T-helper 2 cell (primary cell): ENCODE results near the gene CBX8.
A peak's percentile ranks its signal among the peaks of the same experiment; 100 is the strongest.

ENCODE experiments used
- DNase-seq, 5 experiments: peaks; one replicate each; pipeline versions ENCODE4 v3.0.0 to v3.0.0-alpha.2; 2012 to 2022

CBX8 gene

DNA sequence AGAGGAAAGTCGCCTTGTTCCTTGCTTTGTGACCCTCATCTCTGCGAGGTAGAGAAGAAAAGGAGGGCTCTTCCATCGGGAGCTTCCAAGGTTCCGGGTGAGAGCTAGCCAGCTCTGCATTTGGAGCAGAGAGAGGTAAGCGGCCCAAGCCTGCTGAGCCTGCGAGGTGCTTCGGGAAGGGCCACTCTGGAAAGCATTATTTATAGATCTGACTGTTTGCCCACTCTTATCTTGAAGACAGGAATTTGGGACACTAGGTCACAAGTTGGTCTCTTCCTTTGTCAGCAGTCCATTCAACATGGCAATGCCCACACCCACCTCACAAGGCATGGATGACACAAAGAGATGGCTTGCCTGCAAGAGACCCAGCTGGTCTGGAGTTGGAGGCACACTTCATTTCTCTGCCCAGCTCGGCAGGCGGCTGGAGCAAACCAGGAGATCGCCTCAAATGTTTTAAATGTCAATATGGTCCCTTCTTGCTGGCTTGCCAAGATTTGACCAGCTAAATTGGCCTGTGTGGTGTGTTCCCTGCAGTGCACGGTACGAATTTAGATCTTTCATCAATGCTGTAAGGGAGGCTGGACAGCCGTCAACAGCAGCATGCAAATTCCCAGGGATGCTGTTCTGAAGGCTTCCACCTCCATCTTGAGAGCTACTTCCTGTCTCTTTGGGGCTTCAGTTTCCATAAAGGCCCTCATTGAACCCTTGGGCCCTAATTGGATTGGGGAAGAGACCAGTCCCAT is 22.8 kb upstream of the CBX8 start:
- no peak for DNase-seq

DNA sequence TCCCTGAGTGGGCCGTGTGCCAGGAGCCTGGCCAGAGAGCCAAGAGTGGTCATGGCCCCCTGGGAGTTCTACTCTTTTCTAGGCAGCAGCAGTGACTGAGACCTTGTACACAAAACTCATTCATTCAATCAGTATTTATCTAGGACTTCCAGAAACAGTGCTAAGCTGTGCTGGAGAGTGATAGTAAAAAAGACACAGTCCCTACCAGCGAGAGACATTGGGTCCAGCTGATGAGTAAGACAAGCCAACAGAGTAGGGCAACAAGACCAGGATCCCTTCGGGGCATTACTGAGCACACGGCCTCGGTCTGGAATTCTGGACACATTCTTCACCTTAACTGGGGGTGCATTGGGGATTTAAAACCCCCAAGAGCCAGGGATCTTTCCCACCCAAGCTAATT is 22.2 kb upstream of the CBX8 start:
- DNase-seq: no peak

DNA sequence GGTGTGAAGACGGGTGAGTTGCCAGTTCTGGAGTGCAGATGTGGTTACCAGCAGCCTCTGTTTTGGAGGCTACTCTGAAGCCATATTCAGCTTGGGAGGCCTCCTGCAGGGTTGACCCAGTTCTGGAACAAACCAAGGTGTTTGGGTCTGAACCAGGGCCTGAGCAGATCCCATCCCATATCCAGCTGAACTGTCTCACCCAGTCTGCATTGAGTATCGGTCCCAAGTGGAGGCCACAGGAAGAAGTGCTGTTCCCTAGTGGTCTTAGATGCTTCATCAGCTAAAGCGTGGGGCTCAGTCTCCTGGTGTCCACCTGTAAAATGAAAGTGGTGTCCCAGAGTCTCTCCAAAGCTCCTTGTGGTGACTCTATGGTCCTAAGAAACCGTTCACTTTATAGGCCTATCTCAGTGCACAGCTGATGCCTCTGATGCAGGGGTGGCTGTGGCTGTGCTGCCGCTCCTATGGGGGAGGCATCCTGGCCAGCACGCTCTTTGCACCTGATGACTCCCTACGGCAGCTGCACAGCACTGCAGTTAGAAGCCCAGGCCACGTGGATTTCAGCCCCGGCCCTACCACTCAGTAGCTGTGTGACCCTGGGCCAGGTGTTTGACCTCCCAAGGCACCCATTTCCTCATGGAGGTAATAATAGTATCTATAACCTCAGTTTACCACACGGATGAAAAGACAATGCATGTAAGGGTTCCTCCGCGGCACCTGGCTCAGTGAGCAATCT is 21.3 kb upstream of the CBX8 start:
- no peak for DNase-seq

DNA sequence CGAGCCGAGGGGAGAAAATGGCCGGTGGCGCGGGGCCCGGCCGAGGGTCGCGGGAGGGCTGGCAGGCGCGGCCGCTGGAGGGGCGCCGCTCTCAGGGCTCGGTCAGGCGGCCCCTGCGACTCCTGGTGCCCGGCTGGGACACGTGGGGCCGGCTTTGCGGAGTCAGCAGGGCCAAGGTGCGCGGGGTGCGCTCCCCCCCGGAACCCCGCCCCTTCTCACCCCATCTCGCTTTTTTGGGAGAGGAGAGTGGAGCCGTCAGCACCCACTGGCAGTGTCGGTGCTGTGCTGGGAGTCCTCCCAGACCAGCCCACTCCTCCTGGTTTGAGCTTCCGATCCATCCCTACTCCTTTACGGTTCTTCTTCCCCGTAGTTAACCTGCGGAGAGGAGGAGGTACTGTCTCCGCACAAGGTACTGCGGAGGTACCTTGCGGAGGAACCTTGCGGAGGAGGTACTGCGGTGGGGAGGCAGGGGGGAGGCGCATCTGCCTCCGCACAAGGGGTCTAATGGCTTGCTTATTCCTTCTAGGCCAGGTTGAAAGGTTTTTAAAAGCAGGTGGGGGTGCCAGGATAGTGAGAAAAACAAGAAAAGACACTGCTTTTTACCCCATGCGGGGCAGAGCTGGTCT is 19.1 kb upstream of the CBX8 start:
- no peak for DNase-seq

DNA sequence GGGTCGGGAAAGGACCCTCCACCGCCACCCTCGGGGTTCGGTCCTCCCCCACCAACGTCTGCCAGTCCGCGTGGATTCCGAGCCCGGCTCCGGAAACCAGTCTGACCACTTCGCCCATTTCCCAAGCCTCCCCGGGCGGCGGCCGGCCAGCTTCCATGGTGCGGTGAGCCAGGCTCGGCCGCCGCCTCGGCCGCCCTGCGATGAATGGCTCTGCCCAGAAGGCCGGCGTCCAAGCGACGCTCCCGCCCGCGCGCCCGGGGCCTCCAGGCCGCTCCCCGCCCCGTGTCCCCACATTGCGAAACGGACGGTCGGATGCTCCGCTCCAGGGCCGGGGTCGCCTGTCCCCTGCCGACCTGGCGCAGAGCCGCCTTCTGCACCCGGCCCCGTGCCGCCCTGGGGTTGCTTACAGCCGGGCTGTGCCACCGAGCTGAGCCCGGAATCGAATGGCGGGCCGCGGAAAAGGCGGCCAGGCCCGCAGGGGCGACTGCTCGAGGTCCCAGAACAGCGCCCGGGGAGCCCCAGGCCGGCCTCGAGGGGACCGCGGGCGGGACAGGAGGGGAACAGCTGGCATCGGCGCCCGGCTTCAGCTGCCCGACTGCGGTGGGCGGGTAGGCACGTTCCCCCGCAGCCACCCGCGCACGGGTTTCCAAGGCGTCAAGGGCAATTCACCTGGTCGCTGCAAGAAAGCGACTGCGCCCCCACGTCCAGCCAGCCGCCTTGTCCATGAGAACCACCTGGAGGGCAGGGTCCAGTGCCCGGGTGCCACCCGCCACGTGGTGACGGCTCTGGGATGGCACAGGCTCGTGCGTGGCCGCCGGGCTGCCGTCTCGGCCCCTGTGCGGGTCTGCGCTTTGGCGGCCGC is 18.3 kb upstream of the CBX8 start:
- no peak for DNase-seq

DNA sequence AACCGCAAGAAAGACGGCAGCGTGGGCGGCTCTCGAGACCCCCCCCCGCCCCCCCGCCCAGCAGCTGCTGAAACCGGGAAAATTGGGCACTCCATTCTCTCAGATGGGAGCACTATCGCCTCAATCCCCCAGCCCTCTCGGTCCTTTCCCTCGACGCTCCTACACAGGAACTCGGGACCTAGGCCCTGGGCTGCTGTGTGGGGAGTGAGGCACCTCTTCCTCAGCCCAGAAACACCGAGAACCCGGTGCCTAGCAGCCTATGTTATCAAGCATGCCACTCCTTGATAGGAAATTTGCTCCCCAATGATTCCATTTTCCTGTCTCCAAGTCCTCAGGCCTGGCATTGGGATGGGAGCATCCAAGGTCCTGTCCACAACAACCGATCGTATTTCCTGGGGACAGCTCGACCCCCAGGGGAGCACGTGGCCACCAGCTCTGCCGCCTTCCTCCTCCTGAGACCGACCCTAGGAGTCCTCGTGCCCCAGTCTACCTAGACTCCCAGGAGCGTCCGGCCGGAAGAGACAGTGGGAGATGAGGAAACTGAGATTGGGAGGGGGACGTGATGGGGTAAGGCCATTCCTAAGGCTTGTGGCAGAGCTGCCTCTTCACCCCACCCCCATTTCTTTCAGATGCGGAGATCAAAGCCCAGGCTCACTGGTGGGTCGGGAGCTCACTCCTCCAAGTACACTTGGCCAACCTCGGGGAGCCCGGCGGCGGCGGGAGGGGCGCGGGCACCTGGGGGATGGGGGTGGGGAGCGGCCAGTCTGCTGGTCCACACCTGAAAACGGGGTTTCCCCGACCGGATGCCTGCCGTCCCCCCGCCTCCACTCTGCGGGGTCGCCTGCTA is 17.5 kb upstream of the CBX8 start:
- no peak for DNase-seq

DNA sequence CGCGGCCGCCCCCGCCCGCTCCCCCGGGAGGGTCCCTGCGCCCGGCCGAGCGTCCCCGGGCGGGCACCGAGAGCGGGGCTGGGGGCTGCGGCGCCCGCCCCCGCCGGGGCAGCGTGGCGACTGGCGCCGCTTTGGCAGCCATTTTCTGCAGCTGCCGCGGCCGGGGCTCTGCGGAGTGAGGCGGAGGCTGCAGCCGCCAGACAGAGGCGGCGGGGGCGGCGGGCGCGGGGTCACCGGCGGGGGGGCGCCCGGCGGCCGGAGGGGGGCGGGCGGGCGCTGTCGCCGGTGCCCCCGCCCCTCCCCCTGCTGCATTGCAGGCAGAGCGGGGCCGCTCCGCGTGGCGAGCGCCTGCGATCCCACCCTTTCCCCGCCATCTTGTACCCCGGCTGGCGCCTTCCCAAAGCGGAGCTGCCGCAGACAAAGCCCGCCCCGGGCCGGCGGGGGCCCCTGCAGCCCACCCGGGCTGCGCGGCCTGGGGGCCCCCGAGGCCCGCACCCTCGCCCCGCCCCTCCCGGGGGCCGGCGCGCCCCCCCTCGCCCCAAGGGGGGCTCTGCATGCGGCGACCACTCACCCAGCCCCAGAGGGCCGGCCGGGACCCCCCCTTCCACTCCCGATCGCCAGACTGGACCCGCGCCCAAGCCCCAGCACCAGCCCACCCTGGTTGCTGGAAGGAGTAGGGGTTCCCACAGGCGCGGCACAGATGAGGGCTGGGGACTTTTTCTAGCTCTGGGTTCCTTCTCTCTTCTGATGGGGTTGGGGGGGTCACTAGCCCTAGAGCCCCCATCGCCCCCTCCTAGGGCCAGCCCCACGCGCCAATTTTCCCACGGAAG is 16.6 kb upstream of the CBX8 start:
- DNase-seq: peak in 1 of 5 experiments; percentile 31

DNA sequence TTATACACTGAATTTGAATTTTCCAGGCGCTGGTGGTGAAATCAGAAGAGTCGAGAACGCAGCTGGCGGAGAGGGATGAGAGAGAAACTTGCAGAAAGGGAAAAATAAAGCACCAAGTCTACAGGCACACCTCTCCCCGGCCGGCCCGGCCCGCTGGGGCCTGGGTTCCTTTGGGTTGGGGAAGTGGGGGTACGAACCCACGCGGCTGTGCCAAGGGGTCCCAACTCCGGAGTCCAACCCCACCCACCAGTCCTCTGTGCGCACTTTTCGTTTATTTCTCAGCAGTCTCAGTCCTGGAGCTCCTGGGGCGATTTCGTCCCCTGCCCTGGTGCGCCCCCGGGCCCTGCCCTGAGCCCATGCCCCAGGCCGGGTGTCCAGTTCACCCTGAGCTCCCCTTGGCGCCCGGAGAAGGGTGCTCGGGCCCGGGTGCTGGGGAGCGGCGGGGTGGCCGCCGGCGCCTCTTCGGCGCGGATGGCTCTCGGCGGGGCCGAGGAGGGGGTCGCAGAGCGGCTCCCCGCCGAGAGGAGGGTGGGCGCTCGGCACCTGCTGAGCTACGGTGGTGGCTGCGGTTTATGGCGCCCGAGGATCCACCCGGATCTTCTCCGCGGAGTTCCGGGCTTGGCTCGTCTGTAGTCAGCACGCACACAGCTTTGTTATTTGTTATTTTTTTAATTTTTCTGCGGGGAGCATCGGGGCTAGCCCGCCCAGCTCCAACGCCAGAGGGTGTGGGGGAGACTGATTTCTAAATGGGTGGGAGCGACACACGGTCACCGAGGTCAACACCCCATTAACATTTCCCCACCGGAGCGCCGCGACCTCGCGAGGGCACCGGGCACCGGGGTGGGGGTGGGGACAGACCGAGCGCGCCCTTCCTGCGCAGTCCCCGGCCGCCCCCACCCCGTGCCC is 15.7 kb upstream of the CBX8 start:
- no peak for DNase-seq

DNA sequence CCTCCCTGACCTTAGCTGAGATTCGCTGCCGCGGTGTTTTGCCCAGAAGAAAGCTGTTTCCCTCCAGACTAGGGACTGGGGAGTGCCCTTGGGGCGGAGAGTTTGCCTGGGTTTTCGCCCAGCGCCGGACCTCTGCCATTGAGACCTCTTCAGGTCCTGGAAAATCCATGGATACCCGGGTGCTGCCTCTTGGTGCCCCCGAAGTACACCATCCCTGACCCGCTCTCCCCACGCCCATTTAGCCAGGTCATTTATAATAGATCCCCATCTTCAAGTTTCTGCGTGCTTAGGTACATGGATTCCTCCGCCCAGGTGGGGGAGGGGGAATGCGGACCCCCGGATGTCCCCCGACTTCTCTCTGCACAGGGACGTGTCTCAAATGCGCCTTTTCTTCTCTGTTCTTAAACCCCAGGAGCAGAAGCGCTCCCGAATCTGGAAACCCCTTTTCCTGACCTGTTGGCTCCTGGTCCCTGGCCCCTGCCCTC is 15.0 kb upstream of the CBX8 start:
- no peak for DNase-seq

DNA sequence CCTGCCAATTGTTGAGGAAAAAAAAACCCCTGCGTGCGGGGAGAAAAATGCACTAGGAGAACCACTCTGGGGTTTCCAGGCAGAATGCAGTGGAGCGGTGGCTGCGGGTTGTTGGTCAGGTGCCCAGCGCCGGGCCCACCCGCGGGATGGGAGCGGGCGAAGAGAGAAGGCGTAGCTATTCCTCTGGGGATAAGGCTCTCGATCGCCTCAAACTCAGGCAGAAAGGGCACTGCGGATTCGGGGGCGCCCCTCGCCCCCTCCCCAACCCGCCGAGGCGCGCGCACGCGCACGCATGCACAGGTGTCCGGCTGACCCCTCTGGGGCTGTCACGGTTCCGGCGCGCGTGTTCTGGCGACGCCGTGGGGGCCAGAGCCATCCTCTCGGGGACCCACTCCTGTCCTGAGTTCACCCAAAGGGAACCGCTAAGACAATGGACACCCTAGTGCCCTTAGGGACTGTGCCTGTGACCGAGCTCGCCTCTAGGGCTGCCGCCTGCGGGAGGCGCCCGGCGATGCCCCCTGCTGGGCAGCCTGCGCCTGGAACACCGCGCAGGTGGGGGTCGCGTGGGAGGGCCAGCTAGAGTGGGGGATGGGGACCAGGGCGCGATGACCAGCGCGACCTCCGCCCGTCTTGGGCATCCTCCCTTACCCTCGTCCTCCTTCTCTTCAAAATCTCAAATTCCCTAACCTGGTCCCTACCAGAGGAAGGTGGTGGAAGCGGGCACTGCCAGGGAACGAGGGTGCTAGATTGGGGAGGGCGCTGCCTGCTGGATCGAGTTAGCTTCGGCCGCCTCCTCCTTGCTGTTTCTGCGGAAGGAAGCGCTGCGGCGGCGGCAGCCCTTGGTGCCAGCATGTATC is 14.4 kb upstream of the CBX8 start:
- peak in 1 of 5 experiments; percentile 69 for DNase-seq

DNA sequence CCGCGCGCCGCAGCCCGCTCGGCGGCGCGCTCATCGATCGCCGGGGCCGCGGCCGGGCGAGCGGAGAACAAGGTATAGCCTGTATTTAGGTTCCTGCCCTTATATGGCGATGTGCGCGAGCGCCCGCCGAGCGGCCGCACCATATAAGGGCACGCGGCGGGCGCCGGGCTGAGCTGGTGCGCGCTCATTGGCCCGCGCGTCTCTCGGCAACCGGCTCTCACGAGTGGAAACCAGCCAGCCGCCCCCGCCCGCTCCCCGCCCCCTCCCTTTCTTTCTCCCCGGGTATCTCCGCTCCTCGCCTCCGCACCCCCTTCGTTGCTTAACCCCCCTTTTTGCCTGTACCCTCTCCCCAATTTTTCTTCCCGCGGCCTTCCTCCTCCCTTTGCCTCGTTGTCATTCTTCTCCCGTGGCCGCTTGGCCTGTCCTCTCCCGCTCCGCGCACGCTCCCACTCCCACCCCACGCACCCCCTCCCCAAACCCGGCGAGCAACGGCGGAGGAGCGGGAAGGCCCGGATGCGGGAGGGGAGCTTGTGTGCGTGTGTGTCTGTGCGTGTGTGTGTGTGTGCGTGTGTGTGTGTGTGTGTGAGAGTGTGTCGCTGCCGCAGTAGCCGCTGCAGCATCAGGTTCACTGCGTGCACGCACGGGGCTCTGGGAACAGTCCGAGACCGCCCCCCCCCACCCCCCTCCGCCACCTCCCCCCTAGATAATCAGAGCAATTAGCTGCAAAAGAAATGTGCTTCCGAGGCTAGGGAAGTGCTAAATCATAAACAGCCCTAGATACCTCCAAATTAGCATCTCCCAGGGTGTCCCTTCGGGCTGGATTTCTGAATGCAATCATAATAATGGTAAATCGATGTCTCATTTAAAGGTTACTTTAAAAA is 13.5 kb upstream of the CBX8 start:
- DNase-seq: peak; percentile 62 to 91 (median 77)

DNA sequence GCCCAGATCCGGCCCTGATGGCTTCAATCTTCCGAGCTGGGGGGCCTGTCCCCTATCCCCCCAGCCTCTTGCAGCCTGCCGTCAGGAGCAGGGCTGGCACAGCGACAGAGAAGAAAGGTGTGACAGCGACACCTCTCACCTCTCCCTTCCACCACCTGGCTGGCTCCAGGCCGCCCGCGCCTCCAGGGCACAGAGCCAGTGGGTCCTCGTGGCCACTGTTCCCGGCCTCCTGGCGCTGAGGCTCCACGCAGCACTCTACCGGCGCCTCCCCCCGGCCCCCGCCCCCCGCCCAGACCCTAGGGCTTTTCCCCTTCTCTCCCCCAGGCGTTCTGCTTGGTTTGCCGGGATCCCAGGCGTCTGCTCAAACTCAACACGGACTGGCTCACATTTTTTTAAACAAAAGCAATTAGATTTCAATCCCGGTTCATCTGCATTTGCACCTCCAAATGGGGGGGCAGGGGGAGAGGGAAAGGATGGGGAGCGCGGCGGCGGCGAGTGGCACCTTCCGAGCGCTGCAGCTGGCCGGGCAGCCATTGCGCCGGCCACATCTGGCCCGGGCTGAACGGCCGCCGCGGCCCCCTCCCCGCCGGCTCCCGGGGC is 12.8 kb upstream of the CBX8 start:
- no peak for DNase-seq

DNA sequence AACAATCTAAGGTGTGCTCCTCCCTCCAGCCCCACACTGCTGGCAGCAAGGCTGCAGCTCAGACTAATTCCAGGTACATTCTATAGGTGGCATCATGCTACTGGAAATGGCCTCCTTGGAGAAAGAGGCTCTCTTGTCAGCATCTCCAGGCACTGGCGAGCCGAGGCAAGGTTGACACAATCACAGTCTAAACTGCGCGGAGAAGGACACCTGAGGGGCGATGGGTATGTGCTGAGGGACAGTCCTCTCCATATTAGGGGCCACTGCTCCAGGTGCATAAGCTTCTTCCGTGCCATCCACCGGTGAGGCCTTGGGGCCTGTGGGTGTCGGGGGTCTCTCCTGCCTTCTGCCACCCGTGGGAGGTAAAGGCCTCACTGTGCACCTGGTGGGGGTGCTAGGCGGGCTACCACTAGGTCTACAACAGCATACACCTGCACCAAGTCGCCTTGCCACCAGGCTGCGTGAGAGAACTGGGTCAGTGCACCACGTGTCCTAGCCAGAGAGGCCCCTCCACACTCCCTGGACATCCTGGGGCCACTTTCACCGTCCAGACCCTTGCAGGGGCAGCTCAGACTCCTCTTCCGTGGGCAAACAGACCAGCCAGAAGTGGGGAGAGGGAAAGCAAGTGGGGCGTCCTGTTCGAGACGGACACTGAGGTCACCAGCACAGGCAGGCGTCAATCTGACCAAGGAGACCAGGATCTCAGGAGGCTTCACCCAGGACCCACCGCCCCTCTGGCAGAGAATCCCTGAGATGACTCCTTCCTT is 12.1 kb upstream of the CBX8 start:
- peak in 1 of 5 experiments; percentile 67 for DNase-seq

DNA sequence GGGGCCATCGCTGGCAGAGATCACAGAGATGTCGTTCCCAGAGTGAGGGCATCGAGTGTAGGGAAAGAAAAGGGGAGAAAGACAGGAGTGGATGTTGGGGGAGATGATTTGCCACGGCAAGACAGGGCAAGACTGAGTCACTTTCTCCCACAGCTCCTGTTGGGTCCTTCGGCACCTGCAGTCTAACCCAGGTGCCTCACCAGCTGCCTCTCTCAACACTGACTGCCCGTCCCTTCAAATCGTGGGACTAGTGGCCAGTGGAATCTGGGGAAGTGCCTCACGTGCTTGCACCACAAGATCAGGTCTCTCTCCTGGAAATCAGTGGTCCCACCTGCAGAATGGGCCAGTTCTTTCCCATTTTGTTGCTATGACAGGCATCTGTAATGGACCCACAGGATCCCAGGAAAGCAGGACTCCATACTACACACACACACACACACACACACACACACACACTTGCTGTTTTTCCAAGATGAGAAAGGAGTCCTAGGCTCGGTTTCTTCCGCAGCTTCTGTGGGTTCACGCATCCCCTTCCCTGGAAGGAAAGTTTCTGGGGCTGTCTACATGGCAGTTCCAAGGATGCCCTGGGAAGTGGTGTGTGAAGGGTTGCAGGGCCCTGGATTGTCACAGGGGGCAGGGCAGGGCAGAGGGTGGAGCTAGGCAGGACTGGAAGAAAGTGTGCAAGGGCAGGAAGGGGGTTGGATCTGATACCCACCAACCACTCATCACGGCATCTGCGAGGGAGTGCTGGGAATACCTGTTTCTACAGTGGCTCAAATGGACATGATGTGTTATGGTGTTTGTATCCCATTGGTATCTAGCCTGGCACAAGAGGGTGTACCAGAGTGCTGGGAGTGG is 10.2 kb upstream of the CBX8 start:
- DNase-seq: no peak

DNA sequence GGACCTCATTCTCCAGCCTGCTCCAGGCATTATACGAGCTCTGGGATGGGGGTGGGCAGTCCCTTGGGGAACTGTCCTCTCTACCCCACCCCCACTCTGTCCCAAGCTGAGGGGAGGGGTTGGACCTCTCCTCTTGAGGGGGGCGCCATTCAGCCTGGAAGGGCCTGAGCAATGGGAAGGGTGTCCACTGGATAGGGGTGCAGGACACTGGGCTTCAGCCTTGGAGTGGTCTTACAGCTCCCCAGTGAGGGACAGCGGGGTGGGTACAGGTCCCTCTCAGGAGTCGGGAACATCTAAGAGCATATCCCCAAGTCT is 9.5 kb upstream of the CBX8 start:
- no peak for DNase-seq
